ENCODE results near the gene HLCS. TPM values are rescaled to one million over a fixed set of nuclear protein-coding genes. Genes with fewer than 3 reads are reported as not detected.

The HLCS gene
- total RNA-seq, 1 donor from 2014 or later: 10.3 TPM

DNA sequence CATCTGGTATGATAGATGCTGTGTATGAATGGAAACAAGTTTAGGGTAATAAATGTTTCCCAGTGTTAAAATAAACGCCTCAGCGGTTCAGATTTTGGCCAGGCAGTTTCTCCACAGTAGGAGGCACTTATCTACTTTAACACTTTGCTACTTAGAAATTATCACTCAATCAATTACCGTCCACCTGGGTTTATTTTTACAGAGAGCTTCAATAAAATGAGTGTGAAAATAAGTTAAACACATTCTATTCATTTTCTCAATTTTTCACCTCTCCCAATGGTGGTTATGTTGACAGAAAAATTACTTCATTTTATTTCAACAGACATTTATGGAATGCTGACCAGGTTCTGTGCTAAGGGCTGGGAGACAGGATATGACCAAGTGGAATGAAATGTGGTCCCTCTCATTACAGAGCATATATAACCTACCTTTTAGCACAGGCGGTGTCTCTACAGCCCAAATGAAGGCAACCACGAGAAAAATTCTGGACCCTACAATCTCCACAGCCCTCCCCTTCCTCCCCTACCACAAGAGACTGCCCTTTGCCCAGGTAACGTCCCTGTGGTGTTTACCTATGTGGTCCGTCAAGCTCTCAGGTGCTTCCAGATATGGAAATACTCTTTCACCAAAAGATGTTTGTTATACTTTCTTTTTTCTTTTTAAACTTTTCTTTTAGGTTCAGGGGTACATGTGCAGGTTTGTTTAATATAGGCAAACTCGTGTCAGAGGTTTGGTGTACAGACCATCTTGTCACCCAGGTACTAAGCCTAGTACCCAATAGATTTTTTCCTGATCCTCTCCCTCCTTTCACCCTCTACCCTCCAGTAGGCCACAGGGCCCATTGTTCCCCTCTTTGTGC is 105.5 kb downstream of the HLCS start:
- Histone ChIP-seq H3K4me1 (no peaks in the 10 kb centered on the region), H3K9me3 (no peaks in the 10 kb centered on the region), H3K4me3 (no peak overlapping the region), H3K36me3 (no peaks in the 10 kb centered on the region), H3K27me3 (no peaks in the 10 kb centered on the region), H3K27ac (no peak overlapping the region)
- no peak for DNase-seq (ENCODE audit: extremely low spot score in 2 of 2)
- intact Hi-C loops (cut with DNase I): no loop called here
- TF ChIP-seq POLR2A (IDR thresholded peaks at IDR 0.05): no peak
- TF ChIP-seq POLR2AphosphoS5 (IDR thresholded peaks at IDR 0.05; ENCODE audit: insufficient read depth in 1 of 2, low read depth in 1 of 2): no peak
- TF ChIP-seq, protein P1, sequence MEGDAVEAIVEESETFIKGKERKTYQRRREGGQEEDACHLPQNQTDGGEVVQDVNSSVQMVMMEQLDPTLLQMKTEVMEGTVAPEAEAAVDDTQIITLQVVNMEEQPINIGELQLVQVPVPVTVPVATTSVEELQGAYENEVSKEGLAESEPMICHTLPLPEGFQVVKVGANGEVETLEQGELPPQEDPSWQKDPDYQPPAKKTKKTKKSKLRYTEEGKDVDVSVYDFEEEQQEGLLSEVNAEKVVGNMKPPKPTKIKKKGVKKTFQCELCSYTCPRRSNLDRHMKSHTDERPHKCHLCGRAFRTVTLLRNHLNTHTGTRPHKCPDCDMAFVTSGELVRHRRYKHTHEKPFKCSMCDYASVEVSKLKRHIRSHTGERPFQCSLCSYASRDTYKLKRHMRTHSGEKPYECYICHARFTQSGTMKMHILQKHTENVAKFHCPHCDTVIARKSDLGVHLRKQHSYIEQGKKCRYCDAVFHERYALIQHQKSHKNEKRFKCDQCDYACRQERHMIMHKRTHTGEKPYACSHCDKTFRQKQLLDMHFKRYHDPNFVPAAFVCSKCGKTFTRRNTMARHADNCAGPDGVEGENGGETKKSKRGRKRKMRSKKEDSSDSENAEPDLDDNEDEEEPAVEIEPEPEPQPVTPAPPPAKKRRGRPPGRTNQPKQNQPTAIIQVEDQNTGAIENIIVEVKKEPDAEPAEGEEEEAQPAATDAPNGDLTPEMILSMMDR (IDR thresholded peaks at IDR 0.05): no peak

DNA sequence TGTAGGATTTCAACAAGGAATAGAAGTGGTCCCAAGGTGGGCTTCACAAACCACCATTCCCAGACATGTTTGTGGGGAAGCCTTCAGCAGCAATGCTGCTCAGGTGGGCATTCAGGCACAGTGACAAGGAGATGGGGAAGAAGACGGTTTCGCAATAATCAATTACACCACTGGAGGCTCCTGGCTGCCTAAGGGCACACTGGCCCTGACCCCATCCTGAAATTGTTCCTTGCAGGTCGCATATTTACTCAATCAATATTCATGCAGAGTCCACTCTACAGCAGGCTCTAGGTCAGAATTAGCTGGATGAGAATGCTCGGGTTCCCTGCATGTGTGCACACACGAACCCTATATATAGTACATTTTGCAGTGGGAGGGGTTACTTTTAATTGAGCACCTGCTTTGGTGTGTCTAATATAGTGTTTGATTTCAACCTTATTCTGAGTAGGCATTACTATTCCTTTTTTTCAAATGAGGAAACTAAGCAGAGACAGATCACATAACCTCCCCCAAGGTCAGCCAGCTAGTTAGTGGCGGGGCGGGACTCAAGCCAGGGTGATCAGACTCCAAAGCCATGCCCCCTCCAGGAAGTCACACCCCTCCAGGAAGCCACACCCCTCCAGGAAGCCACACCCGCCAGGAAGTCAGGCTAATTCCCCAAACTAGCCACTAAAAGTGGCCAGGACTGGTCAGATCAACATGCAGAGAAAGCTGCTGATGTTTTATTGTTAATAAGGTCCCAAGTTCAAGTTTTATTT is 106.5 kb downstream of the HLCS start:
- no peaks in the 10 kb centered on the region for H3K9me3 ChIP-seq
- no peak overlapping the region for H3K4me3 ChIP-seq
- TF ChIP-seq, protein P1 (IDR thresholded peaks at IDR 0.05): no peak
- peak; percentile 19 to 44 for TF ChIP-seq POLR2AphosphoS5 (IDR thresholded peaks at IDR 0.05; ENCODE audit: insufficient read depth in 1 of 2, low read depth in 1 of 2)
- H3K36me3 ChIP-seq: no peaks in the 10 kb centered on the region
- intact Hi-C loops (cut with DNase I): loop anchor here (5.0 kb wide), 1 partner anchor 178 kb away; no protein-coding TSS in a partner anchor
- no peaks in the 10 kb centered on the region for H3K27me3 ChIP-seq
- H3K27ac ChIP-seq: no peak overlapping the region
- no peak for DNase-seq (ENCODE audit: extremely low spot score in 2 of 2)
- no peaks in the 10 kb centered on the region for H3K4me1 ChIP-seq

DNA sequence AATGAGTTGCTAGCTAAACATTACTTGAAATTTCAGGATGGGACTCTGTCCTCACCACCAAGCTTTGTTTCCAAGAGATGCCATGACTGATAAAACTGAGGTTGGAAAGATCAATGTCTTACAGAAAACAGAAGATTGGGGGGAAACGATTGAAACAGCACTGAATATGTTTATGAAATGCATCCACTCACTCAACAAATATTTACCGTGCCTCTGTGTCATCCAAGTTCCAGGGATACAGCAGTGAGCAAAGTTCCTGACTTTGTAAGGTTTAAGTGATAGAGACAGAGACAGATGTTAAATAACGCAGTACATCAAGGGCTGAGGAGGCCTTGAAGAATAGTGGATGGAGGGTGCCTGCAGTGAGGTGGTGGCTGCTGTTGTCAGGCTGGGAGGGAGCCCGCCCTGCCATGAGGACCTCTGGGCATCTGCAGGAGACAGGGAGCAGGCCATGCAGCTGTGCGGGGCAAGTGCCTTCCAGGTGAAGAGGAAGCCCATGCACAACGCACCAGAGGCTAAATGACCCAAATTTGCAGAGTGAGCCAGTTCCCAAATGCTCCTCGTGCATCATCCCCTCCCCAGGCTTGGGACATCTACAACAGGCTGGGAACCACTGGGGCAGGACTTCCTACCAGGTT is 108.0 kb downstream of the HLCS start:
- DNase-seq (ENCODE audit: extremely low spot score in 2 of 2): no peak
- TF ChIP-seq POLR2A (IDR thresholded peaks at IDR 0.05) (no peak), POLR2AphosphoS5 (IDR thresholded peaks at IDR 0.05; ENCODE audit: insufficient read depth in 1 of 2, low read depth in 1 of 2) (no peak)
- TF ChIP-seq, protein P1 (IDR thresholded peaks at IDR 0.05): no peak
- Histone ChIP-seq H3K4me3 (no peak overlapping the region), H3K4me1 (no peaks in the 10 kb centered on the region), H3K27ac (no peak overlapping the region), H3K36me3 (no peaks in the 10 kb centered on the region), H3K9me3 (no peaks in the 10 kb centered on the region), H3K27me3 (no peaks in the 10 kb centered on the region)
- intact Hi-C loops (cut with DNase I): loop anchor here (5.0 kb wide), 1 partner anchor 176 kb away; no protein-coding TSS in a partner anchor

DNA sequence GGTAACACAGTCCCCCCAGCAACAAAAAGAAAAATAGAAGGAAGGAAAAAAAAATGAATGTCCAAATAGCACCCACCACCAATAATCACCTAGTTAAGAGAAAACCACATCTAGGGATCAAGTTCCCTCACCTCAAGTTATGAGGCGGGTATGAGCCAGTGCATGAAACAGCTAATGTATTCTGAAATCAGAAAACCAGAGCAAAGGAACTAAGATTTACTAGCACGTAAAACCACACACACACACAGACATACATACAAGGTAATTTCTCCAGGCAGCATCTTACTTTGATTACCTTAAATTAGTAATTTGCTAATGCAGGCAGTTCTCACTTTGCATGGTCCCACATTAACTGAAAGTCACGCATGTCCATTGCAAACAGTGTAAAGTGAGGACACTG is 109.8 kb downstream of the HLCS start:
- DNase-seq (ENCODE audit: extremely low spot score in 2 of 2): no peak
- Histone ChIP-seq H3K9me3 (no peaks in the 10 kb centered on the region), H3K4me3 (no peak overlapping the region), H3K27me3 (no peaks in the 10 kb centered on the region), H3K36me3 (no peaks in the 10 kb centered on the region), H3K4me1 (no peaks in the 10 kb centered on the region), H3K27ac (no peak overlapping the region)
- intact Hi-C loops (cut with DNase I): loop anchor here (5.0 kb wide), 1 partner anchor 174 kb away; no protein-coding TSS in a partner anchor
- TF ChIP-seq POLR2AphosphoS5 (IDR thresholded peaks at IDR 0.05; ENCODE audit: insufficient read depth in 1 of 2, low read depth in 1 of 2) (no peak), POLR2A (IDR thresholded peaks at IDR 0.05) (no peak)
- TF ChIP-seq, protein P1 (IDR thresholded peaks at IDR 0.05): no peak
